Neural progenitor cell (in vitro differentiated cells): Measurements from ENCODE around the gene ASIC1.

Source experiments
- CTCF ChIP-seq: fragments of 200-600 bp; sonication (generic); IDR thresholded peaks from 2 replicates; pipeline ENCODE4 v1.5.1; 2017; ENCODE audit warnings: antibody characterized with exemption, mild to moderate bottlenecking
- EZH2 ChIP-seq: fragments of 200-600 bp; sonication (generic); IDR thresholded peaks from 2 replicates; pipeline ENCODE4 v1.6.1; 2017; ENCODE audit warnings: antibody characterized with exemption, mild to moderate bottlenecking, moderate library complexity
- EZH2phosphoT487 ChIP-seq: fragments of 200-600 bp; sonication (generic); IDR thresholded peaks from 2 replicates; pipeline ENCODE4 v1.6.1; 2017; ENCODE audit warnings: antibody characterized with exemption

DNA sequence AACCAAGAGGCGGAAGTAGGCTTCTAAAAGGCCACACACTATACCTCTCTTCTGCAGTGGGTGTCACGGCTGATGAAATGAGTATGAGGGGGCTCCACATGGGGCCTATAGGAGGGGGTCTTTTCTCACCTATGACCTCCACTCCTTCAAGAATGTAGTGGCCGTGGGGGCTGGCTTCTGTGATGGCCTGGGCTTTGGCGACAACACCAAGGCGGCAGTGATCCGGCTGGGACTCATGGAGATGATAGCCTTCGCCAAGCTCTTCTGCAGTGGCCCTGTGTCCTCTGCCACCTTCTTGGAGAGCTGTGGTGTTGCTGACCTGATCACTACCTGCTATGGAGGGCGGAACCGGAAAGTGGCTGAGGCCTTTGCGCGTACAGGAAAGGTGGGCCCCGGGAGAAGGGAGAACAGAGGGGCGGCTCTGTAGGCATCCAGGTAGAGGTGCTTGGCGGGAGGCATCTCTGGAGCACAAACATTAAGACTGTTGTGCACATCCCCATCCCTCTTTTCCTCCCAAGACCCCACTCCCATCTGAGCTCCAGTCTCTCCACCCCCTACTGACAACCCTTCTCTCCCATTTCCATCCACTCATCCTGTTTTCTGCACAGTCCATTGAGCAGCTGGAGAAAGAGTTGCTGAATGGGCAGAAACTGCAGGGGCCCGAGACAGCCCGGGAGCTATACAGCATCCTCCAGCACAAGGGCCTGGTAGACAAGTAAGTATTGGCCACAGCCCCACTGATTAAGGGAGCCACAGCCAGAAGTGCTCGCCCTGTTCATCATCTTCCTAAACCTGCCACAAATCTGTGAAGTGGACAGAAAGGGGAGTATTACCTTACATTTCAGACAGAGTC lies 50.2 kb downstream of the ASIC1 start:
- no peak for TF ChIP-seq CTCF
- TF ChIP-seq EZH2phosphoT487: no peak
- no peak for TF ChIP-seq EZH2
